Gastroesophageal sphincter (tissue), 4 donors: ENCODE data around the gene OPN1MW2. TPM values are rescaled to one million over a fixed set of nuclear protein-coding genes. Genes with fewer than 3 reads are reported as not detected.
"Not testable (repeated sequence)": the region's sequence is repeated elsewhere in the genome, so short reads cannot be mapped to it uniquely, and the experiment has no call there.

ENCODE experiments used
- ATAC-seq: fragments of 150-250 bp; one replicate; pipeline ENCODE4 v1.9.1; 2016; ENCODE audit warnings: mild to moderate bottlenecking, moderate library complexity
- H3K27ac ChIP-seq, 4 donors: fragments of 200-600 bp; sonication (generic) in 3 of 4; 1 replicate in 3 of 4; 2 replicates in 1 of 4; pipeline ENCODE4 v1.5.1; 2016 to 2019
- H3K27me3 ChIP-seq: fragments of 200-600 bp; sonication (generic); one replicate; pipeline ENCODE4 v1.5.1; 2019
- H3K36me3 ChIP-seq, 2 donors: fragments of 200-600 bp; sonication (generic); one replicate each; pipeline ENCODE4 v1.5.1; 2019; ENCODE audit warnings: control low read depth in 1 of 2
- H3K4me1 ChIP-seq, 3 donors: fragments of 200-600 bp; sonication (generic); 1 replicate in 2 of 3; 2 replicates in 1 of 3; pipeline ENCODE4 v1.5.1; 2016 to 2019; ENCODE audit warnings: control low read depth in 2 of 3
- H3K4me3 ChIP-seq, 2 donors: fragments of 200-600 bp; sonication (generic); one replicate each; pipeline ENCODE4 v1.5.1; 2019; ENCODE audit warnings: mild to moderate bottlenecking in 1 of 2, moderate library complexity in 1 of 2
- H3K9me3 ChIP-seq, 3 donors: fragments of 200-600 bp; sonication (generic); one replicate each; pipeline ENCODE4 v1.5.1; 2017 to 2019; ENCODE audit warnings: control low read depth in 2 of 3
- whole genome bisulfite sequencing, 2 donors: methylation state at CpG; one replicate each; pipeline ENCODE4 v1.1.5; 2018; ENCODE audit warnings: low coverage in 1 of 2; 5-methylcytosine and 5-hydroxymethylcytosine counted together
- total RNA-seq, 4 donors: library from RNA; depleted of rRNA; stranded (reverse); fragments of >200 nt; gene quantifications; one replicate each; pipeline ENCODE4 v1.1.0, GENCODE V29; 2016

Gene OPN1MW2
- not detected for total RNA-seq

- not testable (repeated sequence) for ATAC-seq, H3K4me3 ChIP-seq, H3K27ac ChIP-seq, H3K36me3 ChIP-seq, H3K27me3 ChIP-seq, H3K4me1 ChIP-seq, H3K9me3 ChIP-seq
- WGBS, 2 donors, result no CpG with 5 or more reads among the region's 16 CpGs
Measured at GRCh38 chrX:154219456-154219855, at the start of gene OPN1MW2. OPN1MW2 (plus strand) TSS chrX:154219756; CDS start chrX:154219816, 60 bp downstream.

- ATAC-seq, result peak; percentile 82
- H3K4me1 ChIP-seq, H3K27me3 ChIP-seq, H3K9me3 ChIP-seq, H3K4me3 ChIP-seq, H3K36me3 ChIP-seq, H3K27ac ChIP-seq: not testable (repeated sequence)
- no CpG with 5 or more reads among the region's 11 CpGs for WGBS, 2 donors
Measured at GRCh38 chrX:154172535-154172943, 47.0 kb upstream of the OPN1MW2 start.

- not testable (repeated sequence) for ATAC-seq
Measured at GRCh38 chrX:154174356-154174755, 45.2 kb upstream of the OPN1MW2 start.

GRCh38 chrX:154182296-154182695, 37.3 kb upstream of the OPN1MW2 start, which contains the start of gene OPN1MW:
OPN1MW (plus strand) TSS chrX:154182596; CDS start chrX:154182678, 82 bp downstream.
- H3K36me3 ChIP-seq, H3K4me3 ChIP-seq, H3K27ac ChIP-seq, H3K27me3 ChIP-seq, H3K4me1 ChIP-seq, H3K9me3 ChIP-seq, ATAC-seq: not testable (repeated sequence)
- no CpG with 5 or more reads among the region's 14 CpGs for WGBS, 2 donors

More at GRCh38 chrX:154174356-154174755, 45.2 kb upstream of the OPN1MW2 start:
- WGBS, 2 donors, result no CpG with 5 or more reads among the region's 10 CpGs
- H3K27me3 ChIP-seq, H3K4me1 ChIP-seq, H3K27ac ChIP-seq, H3K36me3 ChIP-seq, H3K4me3 ChIP-seq, H3K9me3 ChIP-seq: not testable (repeated sequence)

GRCh38 chrX:154183794-154184193, 35.8 kb upstream of the OPN1MW2 start:
- not testable (repeated sequence) for H3K36me3 ChIP-seq, H3K27ac ChIP-seq, H3K4me3 ChIP-seq, H3K4me1 ChIP-seq, H3K9me3 ChIP-seq, H3K27me3 ChIP-seq, ATAC-seq
- WGBS, 2 donors, result no CpG with 5 or more reads among the region's 8 CpGs

GRCh38 chrX:154192846-154193245, 26.7 kb upstream of the OPN1MW2 start:
- WGBS, 2 donors, result no CpG with 5 or more reads among the region's 8 CpGs
- not testable (repeated sequence) for H3K36me3 ChIP-seq, H3K27ac ChIP-seq, H3K4me1 ChIP-seq, H3K9me3 ChIP-seq, H3K27me3 ChIP-seq, H3K4me3 ChIP-seq, ATAC-seq

- not testable (repeated sequence) for ATAC-seq, H3K4me1 ChIP-seq, H3K27me3 ChIP-seq, H3K4me3 ChIP-seq, H3K9me3 ChIP-seq, H3K27ac ChIP-seq, H3K36me3 ChIP-seq
- whole genome bisulfite sequencing, 2 donors, result no CpG with 5 or more reads among the region's 2 CpGs
Measured at GRCh38 chrX:154194316-154194715, 25.2 kb upstream of the OPN1MW2 start.

- not testable (repeated sequence) for H3K27me3 ChIP-seq, ATAC-seq
- WGBS, 2 donors, result no CpG with 5 or more reads among the region's 15 CpGs
Measured at GRCh38 chrX:154196466-154196865, 23.1 kb upstream of the OPN1MW2 start.

GRCh38 chrX:154209670-154210418, 9.7 kb upstream of the OPN1MW2 start:
- H3K27ac ChIP-seq, H3K4me3 ChIP-seq, H3K27me3 ChIP-seq, H3K36me3 ChIP-seq, H3K9me3 ChIP-seq, H3K4me1 ChIP-seq: not testable (repeated sequence)
- WGBS, 2 donors, result no CpG with 5 or more reads among the region's 21 CpGs
- ATAC-seq, result peak; percentile 82

More at GRCh38 chrX:154196466-154196865, 23.1 kb upstream of the OPN1MW2 start:
- H3K9me3 ChIP-seq, H3K4me3 ChIP-seq, H3K36me3 ChIP-seq, H3K27ac ChIP-seq, H3K4me1 ChIP-seq: not testable (repeated sequence)

- ATAC-seq, H3K36me3 ChIP-seq, H3K4me3 ChIP-seq, H3K27ac ChIP-seq, H3K27me3 ChIP-seq, H3K9me3 ChIP-seq, H3K4me1 ChIP-seq: not testable (repeated sequence)
- no CpG with 5 or more reads among the region's 9 CpGs for WGBS, 2 donors
Measured at GRCh38 chrX:154211057-154211456, 8.5 kb upstream of the OPN1MW2 start.

GRCh38 chrX:154211499-154211898, 8.1 kb upstream of the OPN1MW2 start:
- H3K27me3 ChIP-seq, H3K27ac ChIP-seq, H3K9me3 ChIP-seq, H3K4me1 ChIP-seq, H3K4me3 ChIP-seq, H3K36me3 ChIP-seq, ATAC-seq: not testable (repeated sequence)
- WGBS, 2 donors, result no CpG with 5 or more reads among the region's 10 CpGs

- not testable (repeated sequence) for ATAC-seq, H3K27me3 ChIP-seq, H3K4me1 ChIP-seq, H3K4me3 ChIP-seq, H3K27ac ChIP-seq, H3K36me3 ChIP-seq, H3K9me3 ChIP-seq
- WGBS, 2 donors, result no CpG with 5 or more reads among the region's 6 CpGs
Measured at GRCh38 chrX:154225292-154225691, 5.7 kb downstream of the OPN1MW2 start.

- not testable (repeated sequence) for H3K27me3 ChIP-seq, H3K9me3 ChIP-seq, H3K27ac ChIP-seq, ATAC-seq, H3K4me1 ChIP-seq, H3K36me3 ChIP-seq, H3K4me3 ChIP-seq
- no CpG with 5 or more reads among the region's 9 CpGs for WGBS, 2 donors
Measured at GRCh38 chrX:154226706-154227105, 7.2 kb downstream of the OPN1MW2 start.

- not testable (repeated sequence) for H3K9me3 ChIP-seq, H3K27me3 ChIP-seq, H3K4me1 ChIP-seq, H3K36me3 ChIP-seq, ATAC-seq, H3K27ac ChIP-seq, H3K4me3 ChIP-seq
- no CpG with 5 or more reads among the region's 3 CpGs for WGBS, 2 donors
Measured at GRCh38 chrX:154231443-154231842, 11.9 kb downstream of the OPN1MW2 start.
